HEK293 (cell line): ENCODE data around the gene PARL.

Experiments
- GLI4 ChIP-seq: fragments of 450-650 bp; formaldehyde crosslinking; IDR thresholded peaks from 2 replicates; pipeline ENCODE4 v1.5.1; 2016; ENCODE audit warnings: missing biosample characterization, missing genetic modification characterization
- GLIS1 ChIP-seq: fragments of 450-650 bp; formaldehyde crosslinking; IDR thresholded peaks from 2 replicates; pipeline ENCODE4 v1.5.1; 2016; ENCODE audit warnings: missing biosample characterization, missing genetic modification characterization
- GLIS2 ChIP-seq: fragments of 450-650 bp; formaldehyde crosslinking; IDR thresholded peaks from 2 replicates; pipeline ENCODE4 v1.5.1; 2016; ENCODE audit warnings: missing biosample characterization, missing genetic modification characterization
- HIC1 ChIP-seq: fragments of 450-650 bp; formaldehyde crosslinking; IDR thresholded peaks from 2 replicates; pipeline ENCODE4 v1.5.1; 2016; ENCODE audit warnings: missing biosample characterization, missing genetic modification characterization
- HOXC10 ChIP-seq: sonication (generic); formaldehyde crosslinking; IDR thresholded peaks from 2 replicates; pipeline ENCODE4 v1.8.1; 2023; ENCODE audit warnings: mild to moderate bottlenecking, missing genetic modification reagents
- OSR2 ChIP-seq: fragments of 450-650 bp; formaldehyde crosslinking; IDR thresholded peaks from 2 replicates; pipeline ENCODE4 v1.5.1; 2016; ENCODE audit warnings: missing biosample characterization, missing genetic modification characterization
- TCF7L2 ChIP-seq: IDR thresholded peaks from 2 replicates; pipeline ENCODE4 v1.6.1; 2011; ENCODE audit warnings: low read depth, mild to moderate bottlenecking, inconsistent platforms, low read length, moderate library complexity, borderline replicate concordance
- ZBTB7A ChIP-seq: fragments of 450-650 bp; formaldehyde crosslinking; IDR thresholded peaks from 2 replicates; pipeline ENCODE4 v1.5.1; 2016; ENCODE audit warnings: low read depth, missing biosample characterization, missing genetic modification characterization
- ZNF114 ChIP-seq: fragments of 450-650 bp; formaldehyde crosslinking; IDR thresholded peaks from 2 replicates; pipeline ENCODE4 v1.5.0; 2017; ENCODE audit warnings: missing biosample characterization, missing genetic modification characterization
- ZNF214 ChIP-seq: fragments of 450-650 bp; formaldehyde crosslinking; IDR thresholded peaks from 2 replicates; pipeline ENCODE4 v1.5.1; 2017; ENCODE audit warnings: missing biosample characterization, mild to moderate bottlenecking, missing genetic modification characterization, borderline replicate concordance
- ZNF274 ChIP-seq, 2 experiments: fragments of 200-500 bp in 1 of 2; fragments of 450-650 bp in 1 of 2; sonication (Bioruptor generic) in 1 of 2; formaldehyde crosslinking in 1 of 2; IDR thresholded peaks; 2 replicates each; pipeline versions ENCODE4 v1.5.1 to v1.6.1; 2014 to 2016; ENCODE audit warnings: borderline replicate concordance in 1 of 2, inconsistent platforms in 1 of 2, low read length in 1 of 2, missing biosample characterization in 1 of 2, missing genetic modification characterization in 1 of 2
- ZNF341 ChIP-seq: fragments of 450-650 bp; formaldehyde crosslinking; IDR thresholded peaks from 2 replicates; pipeline ENCODE4; 2016; ENCODE audit warnings: low read depth, missing biosample characterization, missing genetic modification characterization
- ZNF391 ChIP-seq: fragments of 450-650 bp; formaldehyde crosslinking; IDR thresholded peaks from 2 replicates; pipeline ENCODE4 v1.5.1; 2016; ENCODE audit warnings: low read depth, missing biosample characterization, missing genetic modification characterization, borderline replicate concordance
- ZNF394 ChIP-seq: fragments of 450-650 bp; formaldehyde crosslinking; IDR thresholded peaks from 2 replicates; pipeline ENCODE4 v1.5.1; 2016; ENCODE audit warnings: missing biosample characterization, missing genetic modification characterization, mild to moderate bottlenecking, moderate library complexity, borderline replicate concordance
- ZNF449 ChIP-seq: fragments of 450-650 bp; formaldehyde crosslinking; IDR thresholded peaks from 2 replicates; pipeline ENCODE4 v1.5.1; 2017; ENCODE audit warnings: missing biosample characterization, mild to moderate bottlenecking, missing genetic modification characterization, moderate library complexity
- ZNF518A ChIP-seq: fragments of 450-650 bp; formaldehyde crosslinking; conservative IDR thresholded peaks from 2 replicates; pipeline ENCODE4 v1.5.1; 2016; ENCODE audit warnings: low read depth, missing biosample characterization, missing genetic modification characterization
- ZNF580 ChIP-seq: fragments of 450-650 bp; formaldehyde crosslinking; IDR thresholded peaks from 2 replicates; pipeline ENCODE4 v1.5.1; 2016; ENCODE audit warnings: missing biosample characterization, missing genetic modification characterization
- ZNF629 ChIP-seq: fragments of 450-650 bp; formaldehyde crosslinking; IDR thresholded peaks from 2 replicates; pipeline ENCODE4 v1.5.1; 2017; ENCODE audit warnings: missing biosample characterization, missing genetic modification characterization
- ZNF670 ChIP-seq: fragments of 450-650 bp; formaldehyde crosslinking; IDR thresholded peaks from 2 replicates; pipeline ENCODE4 v1.5.1; 2016; ENCODE audit warnings: missing biosample characterization, missing genetic modification characterization, low read depth
- ZNF701 ChIP-seq: fragments of 450-650 bp; formaldehyde crosslinking; IDR thresholded peaks from 2 replicates; pipeline ENCODE4 v1.5.1; 2016; ENCODE audit warnings: missing biosample characterization, missing genetic modification characterization
- ZNF777 ChIP-seq: fragments of 450-650 bp; formaldehyde crosslinking; IDR thresholded peaks from 2 replicates; pipeline ENCODE4 v1.5.1; 2017; ENCODE audit warnings: missing biosample characterization, missing genetic modification characterization, borderline replicate concordance
- ZSCAN5A ChIP-seq: fragments of 450-650 bp; formaldehyde crosslinking; IDR thresholded peaks from 2 replicates; pipeline ENCODE4 v1.5.1; 2016; ENCODE audit warnings: missing biosample characterization, missing genetic modification characterization
- ZXDB ChIP-seq: fragments of 450-650 bp; formaldehyde crosslinking; IDR thresholded peaks from 2 replicates; pipeline ENCODE4 v1.5.1; 2016; ENCODE audit warnings: missing biosample characterization, missing genetic modification characterization

Gene PARL

GRCh38 chr3:183884427-183885296, at the start of gene PARL (continued):
- TF ChIP-seq ZNF701 (tag by site-specific recombination) = no peak
- TF ChIP-seq ZNF670 (tag by site-specific recombination) = no peak
- TF ChIP-seq GLIS1 (tag by site-specific recombination) = peak; percentile 41
- peak; percentile 72; the same call in 1 of the 2 replicates for TF ChIP-seq ZSCAN5A
- no peak for TF ChIP-seq ZNF274 (IDR thresholded peaks at IDR 0.05; ENCODE audit: low read length)
- no peak for TF ChIP-seq ZNF274 (tag by site-specific recombination; IDR thresholded peaks at IDR 0.05; ENCODE audit: borderline replicate concordance)
- peak; percentile 93 for TF ChIP-seq ZNF518A (tag by site-specific recombination)
- peak; percentile 99 for TF ChIP-seq ZNF580
- TF ChIP-seq ZNF214 (tag by site-specific recombination) = no peak
- no peak for TF ChIP-seq TCF7L2
- TF ChIP-seq ZXDB = peak; percentile 84
- peak; percentile 76 for TF ChIP-seq ZNF449 (tag by site-specific recombination)
- TF ChIP-seq GLIS2 = peak; percentile 77
- peak; percentile 57; the same call in 1 of the 2 replicates for TF ChIP-seq ZNF394 (tag by site-specific recombination)
- TF ChIP-seq ZNF391 (tag by site-specific recombination) = peak; percentile 85
- no peak for TF ChIP-seq ZNF114
- TF ChIP-seq HIC1 = peak; percentile 100
- 0 out of 2 replicates have a peak, but pooled peaks have one; percentile 17 for TF ChIP-seq OSR2 (tag by site-specific recombination)
- peak; percentile 87; the same call in 1 of the 2 replicates for TF ChIP-seq GLI4
- TF ChIP-seq ZNF629 (tag by site-specific recombination) = peak; percentile 80
- peak; percentile 98 for TF ChIP-seq ZNF341 (tag by site-specific recombination)
- TF ChIP-seq ZBTB7A (tag by site-specific recombination) = peak; percentile 52; the same call in 1 of the 2 replicates
- TF ChIP-seq ZNF777 (tag by site-specific recombination) = peak; percentile 54; the same call in 1 of the 2 replicates
- no peak for TF ChIP-seq HOXC10 (CRISPR knock-in tag)
